NCI-H187 (cell line): ENCODE measurements around the gene CFAP77.
"Not testable (repeated sequence)": the region's sequence is repeated elsewhere in the genome, so short reads cannot be mapped to it uniquely, and the experiment has no call there.

Experiments used
- DNase-seq, 2 experiments: peaks; one replicate each; lab custom pipeline; 2025; lab: John Stamatoyannopoulos, UW

CFAP77 gene

GRCh38 chr9:132547976-132548730, 138.1 kb downstream of the CFAP77 start:
- DNase-seq = no peak

GRCh38 chr9:132548751-132549640, 139.0 kb downstream of the CFAP77 start:
- DNase-seq = no peak

- DNase-seq = no peak
These were observed 141.5 kb downstream of the CFAP77 start for GRCh38 chr9:132551556-132551955.

- no peak for DNase-seq
These were observed 142.0 kb downstream of the CFAP77 start for GRCh38 chr9:132552041-132552440.

- DNase-seq = no peak
These were observed 144.7 kb downstream of the CFAP77 start for GRCh38 chr9:132554755-132555154.

GRCh38 chr9:132555528-132555927, 145.5 kb downstream of the CFAP77 start:
- DNase-seq = no peak

GRCh38 chr9:132556235-132556634, 146.2 kb downstream of the CFAP77 start:
- DNase-seq = no peak

- no peak for DNase-seq
These were observed 146.7 kb downstream of the CFAP77 start for GRCh38 chr9:132556714-132557113.

- no peak for DNase-seq
These were observed 147.1 kb downstream of the CFAP77 start for GRCh38 chr9:132557159-132557558.

- no peak for DNase-seq
These were observed 149.7 kb downstream of the CFAP77 start for GRCh38 chr9:132559711-132560110.

- no peak for DNase-seq
These were observed 150.7 kb downstream of the CFAP77 start for GRCh38 chr9:132560616-132561202.

GRCh38 chr9:132562306-132562573, 152.2 kb downstream of the CFAP77 start:
- no peak for DNase-seq

- DNase-seq = no peak
These were observed 154.5 kb downstream of the CFAP77 start for GRCh38 chr9:132564526-132564925.

GRCh38 chr9:132568787-132569186, 158.8 kb downstream of the CFAP77 start:
- not testable (repeated sequence) for DNase-seq

- DNase-seq = no peak
These were observed 162.0 kb downstream of the CFAP77 start for GRCh38 chr9:132571806-132572600.

- DNase-seq = no peak
These were observed 162.9 kb downstream of the CFAP77 start for GRCh38 chr9:132572921-132573320.

GRCh38 chr9:132575005-132575609, 165.1 kb downstream of the CFAP77 start:
- peak in 1 of 2 experiments; percentile 5 for DNase-seq

GRCh38 chr9:132575811-132576210, 165.8 kb downstream of the CFAP77 start:
- no peak for DNase-seq

- DNase-seq = no peak
These were observed 167.1 kb downstream of the CFAP77 start for GRCh38 chr9:132577119-132577518.

- DNase-seq = no peak
These were observed 168.4 kb downstream of the CFAP77 start for GRCh38 chr9:132578367-132578932.

- DNase-seq = no peak
These were observed 169.4 kb downstream of the CFAP77 start for GRCh38 chr9:132579427-132579798.
